ENCODE results near the gene TRMT10B. TPM values are rescaled to one million over a fixed set of nuclear protein-coding genes. Genes with fewer than 3 reads are reported as not detected.

The TRMT10B gene
- total and polyA plus RNA-seq, 8 donors: 2.7 to 10.5 (median 5.1) TPM

- 92 to 98% (median 96%) methylated on average over 4 of the region's 4 CpGs for WGBS, 5 donors
- Histone ChIP-seq H3K9me3 (no peaks in the 10 kb centered on the region), H3K27ac (no peak overlapping the region), H3K4me3 (no peak overlapping the region), H3K36me3 (peaks cover 11 to 72% (median 53%) of the 10 kb centered on the region in 4 donors), H3K27me3 (no peaks in the 10 kb centered on the region), H3K4me1 (no peaks in the 10 kb centered on the region)
- no peak for DNase-seq
- TF ChIP-seq CTCF (IDR thresholded peaks at IDR 0.05) (no peak), POLR2AphosphoS5 (IDR thresholded peaks at IDR 0.05) (no peak), POLR2A (IDR thresholded peaks at IDR 0.05) (no peak), EP300 (IDR thresholded peaks at IDR 0.05) (no peak)
- intact Hi-C loops (cut with DNase I; ENCODE audit: low total_unique reads): no loop called here
Measured at GRCh38 chr9:37827483-37828165, 74.0 kb downstream of the TRMT10B start.

Other genes starting within 250 kb of the TRMT10B start
- gene FBXO10, start 177.4 kb upstream of the TRMT10B start, total RNA-seq: 1 to 10 TPM in 3 of 5 donors, under 1 TPM in 2; 0.43 to 6.2 (median 2.9) TPM
- gene FBXO10, start 177.4 kb upstream of the TRMT10B start, polyA plus RNA-seq: 1 to 10 TPM in 2 of 3 donors, under 1 TPM in 1; 0.61 to 2.2 (median 1.9) TPM
- 100 to 1,000 TPM in 2 of 5 donors, 10 to 100 TPM in 3; 29.3 to 156 (median 55.8) TPM for gene TOMM5, start 161.2 kb upstream of the TRMT10B start, total RNA-seq
- 100 to 1,000 TPM; 115 to 173 (median 169) TPM for gene TOMM5, start 161.2 kb upstream of the TRMT10B start, polyA plus RNA-seq
- under 1 TPM in 3 of 5 donors, not detected in 2; under 0.01 to 0.18 (median 0.14) TPM for gene FRMPD1, start 102.9 kb upstream of the TRMT10B start, total RNA-seq
- under 1 TPM in 1 of 3 donors, not detected in 2; 0.05 TPM for gene FRMPD1, start 102.9 kb upstream of the TRMT10B start, polyA plus RNA-seq
- 100 to 1,000 TPM in 1 of 5 donors, 10 to 100 TPM in 3, 1 to 10 TPM in 1; 7.6 to 190 (median 22.9) TPM for gene EXOSC3, start 31.3 kb downstream of the TRMT10B start, total RNA-seq
- gene EXOSC3, start 31.3 kb downstream of the TRMT10B start, polyA plus RNA-seq: 10 to 100 TPM; 23.3 to 28.5 (median 27.2) TPM
- gene DCAF10, start 47.0 kb downstream of the TRMT10B start, total RNA-seq: 10 to 100 TPM; 17.4 to 39.7 (median 29.6) TPM
- 1 to 10 TPM; 5.9 to 9.9 (median 6.8) TPM for gene DCAF10, start 47.0 kb downstream of the TRMT10B start, polyA plus RNA-seq
- gene SLC25A51, start 150.3 kb downstream of the TRMT10B start, total RNA-seq: 10 to 100 TPM in 4 of 5 donors, 1 to 10 TPM in 1; 8.4 to 41.5 (median 15.2) TPM
- gene SLC25A51, start 150.3 kb downstream of the TRMT10B start, polyA plus RNA-seq: 1 to 10 TPM; 3.5 to 7.5 (median 5.2) TPM

Data from stomach (tissue), 9 donors.